Astrocyte (in vitro differentiated cells and primary cell): Measurements from ENCODE around the gene CHKA.

ENCODE experiments used
- EZH2 ChIP-seq: IDR thresholded peaks from 2 replicates; pipeline ENCODE4 v1.6.1; 2012; ENCODE audit warnings: mild to moderate bottlenecking, low read length, inconsistent platforms; ENCODE audit not compliant: insufficient read depth
- TF ChIP-seq, protein P1 (sequence below): IDR thresholded peaks from 2 replicates; pipeline ENCODE4 v1.5.1; 2011; ENCODE audit warnings: low read depth, mild to moderate bottlenecking, inconsistent platforms, low read length, moderate library complexity; ENCODE audit not compliant: insufficient read depth

DNA sequence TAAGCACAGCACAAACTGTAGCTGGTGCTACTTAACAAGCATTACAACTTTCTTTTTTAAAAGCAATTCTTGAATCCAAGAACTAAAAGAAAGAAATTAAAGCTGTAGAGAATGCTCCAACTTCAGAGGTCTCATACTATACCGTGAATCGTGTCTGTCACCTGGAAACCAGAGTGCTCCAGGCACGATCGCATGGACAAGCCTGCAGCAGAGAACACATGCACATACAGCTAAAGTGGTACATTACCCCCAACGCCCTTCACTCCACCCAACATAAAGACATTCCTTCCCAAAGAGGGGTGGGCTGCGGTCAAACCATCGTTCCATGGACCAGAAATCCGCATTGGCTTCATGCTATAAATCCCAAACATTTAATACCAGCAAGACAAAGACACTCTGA lies 31.5 kb downstream of the CHKA start:
- TF ChIP-seq, protein P1, sequence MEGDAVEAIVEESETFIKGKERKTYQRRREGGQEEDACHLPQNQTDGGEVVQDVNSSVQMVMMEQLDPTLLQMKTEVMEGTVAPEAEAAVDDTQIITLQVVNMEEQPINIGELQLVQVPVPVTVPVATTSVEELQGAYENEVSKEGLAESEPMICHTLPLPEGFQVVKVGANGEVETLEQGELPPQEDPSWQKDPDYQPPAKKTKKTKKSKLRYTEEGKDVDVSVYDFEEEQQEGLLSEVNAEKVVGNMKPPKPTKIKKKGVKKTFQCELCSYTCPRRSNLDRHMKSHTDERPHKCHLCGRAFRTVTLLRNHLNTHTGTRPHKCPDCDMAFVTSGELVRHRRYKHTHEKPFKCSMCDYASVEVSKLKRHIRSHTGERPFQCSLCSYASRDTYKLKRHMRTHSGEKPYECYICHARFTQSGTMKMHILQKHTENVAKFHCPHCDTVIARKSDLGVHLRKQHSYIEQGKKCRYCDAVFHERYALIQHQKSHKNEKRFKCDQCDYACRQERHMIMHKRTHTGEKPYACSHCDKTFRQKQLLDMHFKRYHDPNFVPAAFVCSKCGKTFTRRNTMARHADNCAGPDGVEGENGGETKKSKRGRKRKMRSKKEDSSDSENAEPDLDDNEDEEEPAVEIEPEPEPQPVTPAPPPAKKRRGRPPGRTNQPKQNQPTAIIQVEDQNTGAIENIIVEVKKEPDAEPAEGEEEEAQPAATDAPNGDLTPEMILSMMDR: no peak
- TF ChIP-seq EZH2: no peak
